GM12892 (cell line): ENCODE results near the gene YTHDC1.

ENCODE experiments used
- POLR2A ChIP-seq: IDR thresholded peaks from 2 replicates; pipeline ENCODE4 v1.6.1; 2011; ENCODE audit warnings: low read depth, low read length, control low read depth
- POLR2AphosphoS5 ChIP-seq: IDR thresholded peaks from 2 replicates; pipeline ENCODE4 v1.6.1; 2011; ENCODE audit warnings: low read depth, low read length, control low read depth
- TAF1 ChIP-seq: IDR thresholded peaks from 2 replicates; pipeline ENCODE4 v1.6.1; 2011; ENCODE audit warnings: low read depth, mild to moderate bottlenecking, control low read depth, low read length, borderline replicate concordance

DNA sequence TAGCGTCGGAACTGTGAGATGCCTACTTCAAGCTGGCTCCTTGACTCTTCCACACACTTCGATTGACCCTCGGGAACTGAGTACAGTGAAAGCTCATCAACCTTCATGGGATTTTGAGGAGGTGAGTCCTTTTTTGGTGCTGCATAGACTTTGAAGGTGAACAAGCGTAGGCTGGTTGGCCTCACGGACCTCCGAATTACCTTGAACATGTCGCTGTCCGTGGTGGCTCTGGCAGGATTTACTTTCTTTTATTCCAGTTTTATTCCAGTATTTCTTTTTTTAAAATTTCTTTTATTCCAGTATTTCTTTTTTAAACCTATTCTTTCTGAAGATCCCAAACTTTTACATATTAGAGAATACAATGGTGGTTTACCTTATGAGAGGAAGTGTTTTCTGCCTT is 45.2 kb downstream of the YTHDC1 start:
- TF ChIP-seq POLR2A (no peak), POLR2AphosphoS5 (no peak), TAF1 (no peak)
